KMS-11 (cell line): ENCODE measurements around the gene TSPAN3.

Experiments
- H2AFZ ChIP-seq: fragments of 200-600 bp; sonication (generic); 2 replicates; pipeline ENCODE4 v1.6.1; 2016; ENCODE audit warnings: antibody characterized with exemption, mixed run types, low read depth
- H3K27ac ChIP-seq: fragments of 200-600 bp; sonication (generic); 2 replicates; pipeline ENCODE4 v1.6.1; 2016; ENCODE audit warnings: mild to moderate bottlenecking, mixed run types
- H3K27me3 ChIP-seq: fragments of 200-600 bp; sonication (generic); 2 replicates; pipeline ENCODE4 v1.6.1; 2017; ENCODE audit warnings: mild to moderate bottlenecking, low read depth, mixed run types, moderate library complexity; ENCODE audit not compliant: insufficient read depth
- H3K36me3 ChIP-seq: fragments of 200-600 bp; sonication (generic); 2 replicates; pipeline ENCODE4 v1.6.1; 2017; ENCODE audit warnings: mild to moderate bottlenecking, mixed run types; ENCODE audit not compliant: insufficient read depth
- H3K4me1 ChIP-seq: fragments of 200-600 bp; sonication (generic); 2 replicates; pipeline ENCODE4 v1.6.1; 2016; ENCODE audit warnings: mild to moderate bottlenecking, low read depth, mixed run types; ENCODE audit not compliant: poor library complexity, severe bottlenecking
- H3K4me2 ChIP-seq: fragments of 200-600 bp; sonication (generic); 2 replicates; pipeline ENCODE4 v1.7.0; 2016; ENCODE audit warnings: mild to moderate bottlenecking, mixed run types
- H3K4me3 ChIP-seq: fragments of 200-600 bp; sonication (generic); IDR thresholded peaks from 2 replicates; pipeline ENCODE4 v1.6.1; 2017; ENCODE audit warnings: low read depth, low read length, mixed read lengths; ENCODE audit not compliant: insufficient read depth
- H3K79me2 ChIP-seq: fragments of 200-600 bp; sonication (generic); 2 replicates; pipeline ENCODE4 v1.6.1; 2016; ENCODE audit warnings: low read depth, mixed run types; ENCODE audit not compliant: insufficient read depth
- H3K9ac ChIP-seq: fragments of 200-600 bp; sonication (generic); 2 replicates; pipeline ENCODE4 v1.6.1; 2016; ENCODE audit warnings: mild to moderate bottlenecking, mixed run types
- H4K20me1 ChIP-seq: fragments of 200-600 bp; sonication (generic); 2 replicates; pipeline ENCODE4 v1.6.1; 2016; ENCODE audit warnings: mild to moderate bottlenecking, mixed run types; ENCODE audit not compliant: insufficient read depth
- CTCF ChIP-seq: fragments of 200-600 bp; sonication (generic); conservative IDR thresholded peaks from 2 replicates; pipeline ENCODE4 v1.6.1; 2017; ENCODE audit warnings: low read depth, mild to moderate bottlenecking, antibody characterized with exemption, low read length, moderate library complexity, mixed read lengths

Gene TSPAN3

DNA sequence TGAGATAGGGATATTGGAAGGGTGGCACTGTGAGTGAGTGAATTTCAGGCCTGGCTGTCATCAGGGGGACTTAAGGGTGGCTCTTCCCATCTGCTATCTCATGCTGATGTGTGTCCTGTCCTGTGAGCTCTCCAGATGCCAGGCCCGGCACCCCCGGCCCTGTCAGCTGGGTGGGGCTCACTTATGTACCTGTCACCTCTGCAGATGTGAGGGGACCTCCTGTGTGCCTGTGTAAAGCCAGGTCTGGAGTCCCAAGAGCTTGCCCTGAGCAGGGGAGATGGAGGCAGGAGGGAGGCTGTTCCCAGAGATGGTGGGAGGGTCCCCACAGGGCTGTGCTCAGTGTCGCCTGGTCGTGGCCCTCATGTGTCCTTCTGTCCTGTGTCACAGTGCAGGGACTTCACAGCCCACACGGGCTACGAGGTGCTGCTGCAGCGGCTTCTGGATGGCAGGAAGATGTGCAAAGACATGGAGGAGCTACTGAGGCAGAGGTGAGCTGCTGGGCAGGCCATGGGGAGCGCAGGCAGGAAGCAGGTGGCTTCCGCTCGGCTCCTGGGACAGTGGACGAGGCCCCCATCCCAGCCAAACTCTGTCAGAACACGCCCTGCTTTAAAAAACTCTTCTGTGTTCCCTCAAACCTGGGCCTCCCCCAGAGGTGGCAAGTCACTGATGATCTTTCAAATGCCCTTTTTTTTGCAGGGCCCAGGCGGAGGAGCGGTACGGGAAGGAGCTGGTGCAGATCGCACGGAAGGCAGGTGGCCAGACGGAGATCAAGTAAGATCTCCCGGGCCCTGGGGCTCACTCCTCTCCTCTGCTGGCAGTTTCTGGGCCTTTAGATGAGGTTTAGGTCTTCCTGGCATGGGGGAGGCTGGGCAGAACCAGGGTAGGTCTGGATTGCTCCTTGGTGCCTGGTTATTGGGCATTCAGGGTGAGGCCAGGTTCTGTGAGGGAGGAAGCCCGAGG is 52.9 kb downstream of the TSPAN3 start:
- Histone ChIP-seq H3K4me1 (peaks cover 3% of the 10 kb centered on the region), H3K27ac (no peak overlapping the region), H3K4me3 (no peak overlapping the region), H3K4me2 (no peak overlapping the region), H2AFZ (no peak overlapping the region), H3K36me3 (no peaks in the 10 kb centered on the region), H3K79me2 (no peaks in the 10 kb centered on the region), H3K9ac (no peak overlapping the region), H3K27me3 (no peaks in the 10 kb centered on the region), H4K20me1 (no peaks in the 10 kb centered on the region)
- TF ChIP-seq CTCF = no peak

DNA sequence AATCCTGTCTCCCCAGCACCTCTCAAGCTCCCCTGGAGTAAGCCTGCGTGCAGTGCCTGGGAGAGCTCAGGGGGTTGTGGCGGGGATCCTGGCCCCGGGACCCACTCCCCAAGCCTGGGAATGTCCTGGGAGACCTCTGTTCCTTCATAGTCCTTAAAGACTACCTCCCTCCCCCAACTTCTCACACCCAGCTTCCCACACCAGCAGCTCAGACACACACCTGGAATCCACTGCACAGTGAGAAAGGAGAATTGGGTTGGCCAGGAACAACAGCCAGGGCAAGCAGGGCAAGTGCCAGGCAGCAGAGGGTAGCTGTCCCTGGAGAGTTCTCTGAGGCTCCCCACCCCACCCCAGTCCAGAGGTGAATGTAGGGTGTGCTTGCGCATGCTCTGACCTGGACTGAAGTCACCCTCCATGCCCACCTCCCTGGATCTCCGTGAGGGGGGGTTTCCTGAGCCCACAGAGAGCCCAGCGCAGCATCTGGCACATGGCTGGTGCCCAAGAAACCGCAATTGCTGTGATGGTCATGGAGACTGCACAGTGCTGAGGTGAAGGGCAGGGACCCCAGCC is 53.7 kb downstream of the TSPAN3 start:
- no peak for TF ChIP-seq CTCF
- Histone ChIP-seq H3K27me3 (no peaks in the 10 kb centered on the region), H3K9ac (no peak overlapping the region), H3K79me2 (no peaks in the 10 kb centered on the region), H3K36me3 (no peaks in the 10 kb centered on the region), H3K27ac (no peak overlapping the region), H3K4me2 (no peak overlapping the region), H3K4me3 (no peak overlapping the region), H2AFZ (no peak overlapping the region), H4K20me1 (no peaks in the 10 kb centered on the region), H3K4me1 (peaks cover 3% of the 10 kb centered on the region)

DNA sequence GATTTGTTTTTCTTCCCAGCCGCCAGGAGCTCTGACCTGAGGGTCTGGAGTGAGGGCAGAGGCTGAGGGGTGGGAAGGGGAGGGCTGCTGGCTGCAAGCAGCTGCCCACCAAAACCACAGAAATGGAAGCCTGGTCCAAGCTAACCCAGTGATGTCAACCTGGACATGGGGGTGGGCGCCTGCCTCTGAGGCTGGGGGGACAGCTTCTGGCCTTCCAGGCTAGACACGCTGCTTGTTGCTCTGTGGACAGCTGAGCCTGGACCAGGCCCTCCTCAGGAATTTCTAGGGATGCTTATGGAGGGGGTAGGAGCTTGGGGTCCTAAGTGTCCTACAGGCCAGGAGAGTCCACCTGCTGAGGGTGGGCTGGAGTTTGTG is 54.6 kb downstream of the TSPAN3 start:
- Histone ChIP-seq H3K4me3 (no peak overlapping the region), H3K36me3 (no peaks in the 10 kb centered on the region), H3K27ac (no peak overlapping the region), H2AFZ (no peak overlapping the region), H3K27me3 (no peaks in the 10 kb centered on the region), H3K79me2 (no peaks in the 10 kb centered on the region), H3K4me1 (peaks cover 3% of the 10 kb centered on the region), H3K4me2 (no peak overlapping the region), H4K20me1 (no peaks in the 10 kb centered on the region), H3K9ac (no peak overlapping the region)
- TF ChIP-seq CTCF = no peak

DNA sequence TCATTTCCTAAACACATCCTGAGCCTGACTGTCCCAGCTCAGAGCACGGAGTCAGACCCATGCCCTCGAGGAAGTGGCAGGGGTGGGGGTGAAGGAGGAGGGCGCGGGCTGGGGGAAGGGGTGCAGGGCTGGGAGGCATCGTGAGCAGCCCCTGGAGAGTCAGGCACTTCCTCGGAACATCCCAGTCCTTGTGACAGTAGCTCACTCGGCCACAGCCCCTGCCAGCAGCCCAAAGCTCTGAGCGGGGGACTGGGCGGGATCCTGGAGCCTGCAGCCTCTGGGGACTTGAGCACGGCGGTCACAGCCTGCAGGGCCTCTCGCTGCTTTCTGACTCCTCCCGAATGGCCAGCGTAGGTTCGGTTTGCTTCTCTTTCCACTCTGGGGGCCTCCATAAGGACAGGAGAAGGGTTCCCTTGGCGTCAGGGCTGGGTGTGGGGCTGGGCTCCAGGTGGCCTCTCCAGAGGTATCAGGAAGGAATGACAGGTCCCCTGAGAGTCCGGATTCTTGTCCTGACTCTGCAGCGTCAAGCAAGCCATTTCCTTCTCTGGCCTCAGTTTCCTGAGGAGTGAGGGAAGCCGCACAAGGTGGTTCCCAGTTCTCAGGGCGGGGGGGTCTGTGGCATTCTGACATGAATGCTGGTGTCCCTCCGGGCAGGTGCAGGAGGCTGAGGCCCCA is 55.1 kb downstream of the TSPAN3 start:
- Histone ChIP-seq H3K4me2 (no peak overlapping the region), H3K4me3 (no peak overlapping the region), H4K20me1 (no peaks in the 10 kb centered on the region), H3K4me1 (no peaks in the 10 kb centered on the region), H2AFZ (no peak overlapping the region), H3K27ac (no peak overlapping the region), H3K9ac (no peak overlapping the region), H3K79me2 (no peaks in the 10 kb centered on the region), H3K27me3 (no peaks in the 10 kb centered on the region), H3K36me3 (no peaks in the 10 kb centered on the region)
- TF ChIP-seq CTCF = no peak
